MCF 10A (cell line): Measurements from ENCODE around the gene PIK3CB. TPM values are rescaled to one million over a fixed set of nuclear protein-coding genes. Genes with fewer than 3 reads are reported as not detected.
A peak's percentile ranks its signal among the peaks of the same experiment; 100 is the strongest.

Source experiments
- BruUV-seq: library from RNA; stranded (reverse); fragments of 400-500 nt; replicated peaks from 2 replicates; lab custom pipeline; 2021; lab: Mats Ljungman, UMichigan
- CTCF ChIA-PET: fragments of 300-600 bp; sonication (Branson Sonifier 250); formaldehyde crosslinking; extraction: SDS; loops from one replicate; lab custom pipeline; 2021; ENCODE audit warnings: antibody characterized with exemption, inconsistent platforms; lab: Yijun Ruan, JAX
- POLR2A ChIA-PET: fragments of 300-600, 350-650 bp; sonication (Branson Sonifier 250); formaldehyde crosslinking; extraction: SDS; loops from one replicate; lab custom pipeline; 2020; ENCODE audit warnings: antibody characterized with exemption, inconsistent platforms; lab: Yijun Ruan, JAX
- DNase-seq: peaks from one replicate; pipeline ENCODE4 v3.0.0-alpha.2; 2018; ENCODE audit not compliant: unreplicated experiment
- H3K27ac Mint-ChIP-seq: one replicate; pipeline ENCODE4 v1.8.0; 2022; ENCODE audit warnings: mild to moderate bottlenecking, low read depth, mixed read lengths; ENCODE audit not compliant: unreplicated experiment
- H3K27me3 Mint-ChIP-seq: one replicate; pipeline ENCODE4 v1.8.0; 2022; ENCODE audit warnings: mixed read lengths; ENCODE audit not compliant: insufficient read depth, unreplicated experiment
- H3K36me3 Mint-ChIP-seq: one replicate; pipeline ENCODE4 v1.8.0; 2022; ENCODE audit warnings: mild to moderate bottlenecking, moderate library complexity, mixed read lengths; ENCODE audit not compliant: insufficient read depth, unreplicated experiment
- H3K4me1 Mint-ChIP-seq: one replicate; pipeline ENCODE4 v1.8.0; 2022; ENCODE audit warnings: mixed read lengths; ENCODE audit not compliant: insufficient read depth, unreplicated experiment
- H3K4me3 Mint-ChIP-seq: one replicate; pipeline ENCODE4 v1.8.0; 2022; ENCODE audit warnings: mild to moderate bottlenecking, moderate library complexity, mixed read lengths; ENCODE audit not compliant: unreplicated experiment
- H3K9me3 Mint-ChIP-seq: one replicate; pipeline ENCODE4 v1.8.0; 2022; ENCODE audit warnings: mixed read lengths; ENCODE audit not compliant: unreplicated experiment
- intact Hi-C: fragments of 100-400 bp; cut with micrococcal nuclease; formaldehyde crosslinking; loops from 2 replicates; pipeline ENCODE4 v1.14.1; 2022
- total RNA-seq: library from RNA; stranded (reverse); gene quantifications from 2 replicates; pipeline ENCODE4 v1.2.3, GENCODE V29; 2022
- TF ChIP-seq, protein P1 (sequence below): fragments of 200-600 bp; IDR thresholded peaks from one replicate; pipeline ENCODE4 v1.8.0; 2022; ENCODE audit warnings: antibody characterized with exemption, mild to moderate bottlenecking; ENCODE audit not compliant: unreplicated experiment

The PIK3CB gene
- total RNA-seq, 1 experiment from 2014 or later = 21.1 TPM

DNA sequence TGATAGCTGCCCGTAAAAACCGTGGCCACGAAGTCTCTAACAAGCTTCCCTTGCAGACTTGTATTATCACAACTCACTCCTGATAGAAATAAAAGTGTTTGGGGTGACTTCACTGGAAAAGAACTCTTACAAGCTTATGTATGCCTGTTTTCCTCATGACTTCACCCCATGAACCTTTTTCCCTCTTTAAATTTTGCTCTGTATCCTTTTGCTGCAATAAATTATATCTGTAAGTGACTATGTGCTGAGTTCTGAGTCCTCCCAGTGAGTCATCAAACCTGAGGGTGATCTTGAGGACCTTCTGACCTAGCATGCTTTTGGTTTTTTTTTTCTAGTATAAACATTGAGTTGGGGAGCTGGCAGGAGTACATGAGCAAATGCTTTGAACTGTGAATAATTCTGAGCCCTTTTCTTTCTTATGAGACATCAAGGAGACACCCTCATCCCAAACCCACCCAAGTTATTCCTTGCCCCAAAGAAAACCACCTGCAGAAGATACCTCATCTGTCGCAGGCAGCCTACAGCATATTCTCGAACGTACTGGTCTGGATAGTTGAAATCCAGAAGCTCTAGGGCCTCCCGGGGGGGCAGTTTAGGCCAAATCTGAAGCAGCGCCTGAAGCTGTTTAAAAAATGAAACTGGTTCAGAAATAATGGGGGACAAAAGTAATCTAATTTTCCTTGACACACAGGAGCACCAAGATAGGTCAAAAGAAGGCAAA, 140.3 kb downstream of the PIK3CB start:
- no TSS peak for BruUV-seq
- no peaks in the 10 kb centered on the region for H3K27me3 Mint-ChIP-seq
- intact Hi-C loops = loop anchor here (1.0 to 10.0 kb wide), 4 partner anchors 138 to 630 kb away; partner anchors contain the start of gene PIK3CB
- peaks cover 5% of the 10 kb centered on the region for H3K9me3 Mint-ChIP-seq
- DNase-seq = peak; percentile 80
- ChIA-PET POLR2A (interaction anchor here (0.6 to 2.7 kb wide), 5 partner anchors 88 to 221 kb away, joined by 3 to 13 read pairs (median 3); partner anchors contain the start of gene CEP70), CTCF (interaction anchor here (0.6 to 7.7 kb wide), 7 partner anchors 27 to 240 kb away, joined by 3 to 81 read pairs (median 3); partner anchors contain the start of gene CEP70)
- peaks cover 8% of the 10 kb centered on the region for H3K4me1 Mint-ChIP-seq
- peaks cover 30% of the 10 kb centered on the region for H3K36me3 Mint-ChIP-seq
- H3K27ac Mint-ChIP-seq = peak overlapping the region; percentile 43
- peak overlapping the region; percentile 2 for H3K4me3 Mint-ChIP-seq
- TF ChIP-seq, protein P1, sequence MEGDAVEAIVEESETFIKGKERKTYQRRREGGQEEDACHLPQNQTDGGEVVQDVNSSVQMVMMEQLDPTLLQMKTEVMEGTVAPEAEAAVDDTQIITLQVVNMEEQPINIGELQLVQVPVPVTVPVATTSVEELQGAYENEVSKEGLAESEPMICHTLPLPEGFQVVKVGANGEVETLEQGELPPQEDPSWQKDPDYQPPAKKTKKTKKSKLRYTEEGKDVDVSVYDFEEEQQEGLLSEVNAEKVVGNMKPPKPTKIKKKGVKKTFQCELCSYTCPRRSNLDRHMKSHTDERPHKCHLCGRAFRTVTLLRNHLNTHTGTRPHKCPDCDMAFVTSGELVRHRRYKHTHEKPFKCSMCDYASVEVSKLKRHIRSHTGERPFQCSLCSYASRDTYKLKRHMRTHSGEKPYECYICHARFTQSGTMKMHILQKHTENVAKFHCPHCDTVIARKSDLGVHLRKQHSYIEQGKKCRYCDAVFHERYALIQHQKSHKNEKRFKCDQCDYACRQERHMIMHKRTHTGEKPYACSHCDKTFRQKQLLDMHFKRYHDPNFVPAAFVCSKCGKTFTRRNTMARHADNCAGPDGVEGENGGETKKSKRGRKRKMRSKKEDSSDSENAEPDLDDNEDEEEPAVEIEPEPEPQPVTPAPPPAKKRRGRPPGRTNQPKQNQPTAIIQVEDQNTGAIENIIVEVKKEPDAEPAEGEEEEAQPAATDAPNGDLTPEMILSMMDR = no peak

GRCh38 chr3:138692152-138692551, 142.6 kb downstream of the PIK3CB start:
- no peak overlapping the region for H3K27ac Mint-ChIP-seq
- intact Hi-C loops = loop anchor here (5.0 to 10.0 kb wide), 2 partner anchors 215 to 633 kb away; no protein-coding TSS in a partner anchor
- TF ChIP-seq, protein P1 = no peak
- no peaks in the 10 kb centered on the region for H3K27me3 Mint-ChIP-seq
- ChIA-PET POLR2A (no interaction called here), CTCF (interaction anchor here (0.6 to 7.7 kb wide), 4 partner anchors 16 to 264 kb away, joined by 3 to 81 read pairs (median 4); no protein-coding TSS in a partner anchor)
- H3K4me1 Mint-ChIP-seq = peaks cover 8% of the 10 kb centered on the region
- no peaks in the 10 kb centered on the region for H3K9me3 Mint-ChIP-seq
- peaks cover 31% of the 10 kb centered on the region for H3K36me3 Mint-ChIP-seq
- no peak for DNase-seq
- H3K4me3 Mint-ChIP-seq = no peak overlapping the region
- no TSS peak for BruUV-seq

GRCh38 chr3:138691351-138691750, 143.4 kb downstream of the PIK3CB start:
- no peaks in the 10 kb centered on the region for H3K9me3 Mint-ChIP-seq
- no peaks in the 10 kb centered on the region for H3K27me3 Mint-ChIP-seq
- no peak overlapping the region for H3K4me3 Mint-ChIP-seq
- no TSS peak for BruUV-seq
- DNase-seq = no peak
- H3K36me3 Mint-ChIP-seq = peaks cover 32% of the 10 kb centered on the region
- CTCF ChIA-PET = interaction anchor here (0.6 to 7.7 kb wide), 4 partner anchors 15 to 273 kb away, joined by 3 to 81 read pairs (median 3); no protein-coding TSS in a partner anchor
- TF ChIP-seq, protein P1 = no peak
- POLR2A ChIA-PET = no interaction called here
- H3K4me1 Mint-ChIP-seq = peaks cover 8% of the 10 kb centered on the region
- intact Hi-C loops = loop anchor here (5.0 to 10.0 kb wide), 2 partner anchors 214 to 633 kb away; no protein-coding TSS in a partner anchor
- H3K27ac Mint-ChIP-seq = no peak overlapping the region

- POLR2A ChIA-PET = interaction anchor here (0.5 to 0.7 kb wide), 2 partner anchors 11 to 19 kb away, joined by 3 read pairs; no protein-coding TSS in a partner anchor
- intact Hi-C loops = loop anchor here (5.0 to 10.0 kb wide), 2 partner anchors 213 to 635 kb away; no protein-coding TSS in a partner anchor
- no TSS peak for BruUV-seq
- H3K9me3 Mint-ChIP-seq = no peaks in the 10 kb centered on the region
- CTCF ChIA-PET = interaction anchor here (0.6 to 4.3 kb wide), 6 partner anchors 95 to 272 kb away, joined by 3 to 30 read pairs (median 4); partner anchors contain the start of gene CEP70
- no peak overlapping the region for H3K4me3 Mint-ChIP-seq
- peaks cover 37% of the 10 kb centered on the region for H3K36me3 Mint-ChIP-seq
- no peak overlapping the region for H3K27ac Mint-ChIP-seq
- no peak for DNase-seq
- H3K27me3 Mint-ChIP-seq = no peaks in the 10 kb centered on the region
- peaks cover 8% of the 10 kb centered on the region for H3K4me1 Mint-ChIP-seq
- TF ChIP-seq, protein P1 = no peak
These were observed 144.7 kb downstream of the PIK3CB start for GRCh38 chr3:138690036-138690435.
